Muscle of leg (tissue), 11 donors: ENCODE measurements around the gene FADS6. TPM values are rescaled to one million over a fixed set of nuclear protein-coding genes. Genes with fewer than 3 reads are reported as not detected.
"Not testable (repeated sequence)": the region's sequence is repeated elsewhere in the genome, so short reads cannot be mapped to it uniquely, and the experiment has no call there.

ENCODE experiments used
- DNase-seq: peaks from one replicate; pipeline ENCODE4 v3.0.0; 2013
- H3K27ac ChIP-seq: one replicate; pipeline ENCODE4 v1.5.1; 2013; ENCODE audit warnings: mild to moderate bottlenecking, low read length, control low read depth
- H3K27me3 ChIP-seq: one replicate; pipeline ENCODE4 v1.6.1; 2013; ENCODE audit warnings: low read length; ENCODE audit not compliant: control insufficient read depth, insufficient read depth
- H3K36me3 ChIP-seq: one replicate; pipeline ENCODE4 v1.6.1; 2013; ENCODE audit warnings: low read length; ENCODE audit not compliant: control insufficient read depth, insufficient read depth
- H3K4me1 ChIP-seq: one replicate; pipeline ENCODE4 v1.6.1; 2013; ENCODE audit warnings: low read length; ENCODE audit not compliant: control insufficient read depth, insufficient read depth
- H3K4me3 ChIP-seq: one replicate; pipeline ENCODE4 v1.5.1; 2013; ENCODE audit warnings: low read length, control low read depth
- H3K9me3 ChIP-seq: replicated peaks from 2 replicates; pipeline ENCODE4 v1.6.1; 2013; ENCODE audit warnings: low read depth, low read length; ENCODE audit not compliant: control insufficient read depth
- WGBS: methylation state at CpG from one replicate; pipeline ENCODE4 v1.1.5; 2013; ENCODE audit warnings: missing lambda C conversion rate; ENCODE audit not compliant: insufficient coverage; 5-methylcytosine and 5-hydroxymethylcytosine counted together
- polyA plus RNA-seq, 8 donors: library from polyadenylated mRNA; unstranded; fragments of 120-200 nt; gene quantifications; one replicate each; pipeline versions ENCODE4 v1.2.1 to v1.2.3, GENCODE V29; 2013; ENCODE audit warnings: inconsistent platforms in 1 of 8, low replicate concordance in 1 of 8; ENCODE audit not compliant: insufficient read length in 8 of 8, insufficient read depth in 1 of 8
- total RNA-seq: library from RNA; stranded (reverse); fragments of 120-200 nt; gene quantifications from one replicate; pipeline ENCODE4 v1.2.4, GENCODE V29; 2013

FADS6 gene
- total and polyA plus RNA-seq, 9 donors, result 0.07 to 0.56 (median 0.09) TPM; not detected in 4

DNA sequence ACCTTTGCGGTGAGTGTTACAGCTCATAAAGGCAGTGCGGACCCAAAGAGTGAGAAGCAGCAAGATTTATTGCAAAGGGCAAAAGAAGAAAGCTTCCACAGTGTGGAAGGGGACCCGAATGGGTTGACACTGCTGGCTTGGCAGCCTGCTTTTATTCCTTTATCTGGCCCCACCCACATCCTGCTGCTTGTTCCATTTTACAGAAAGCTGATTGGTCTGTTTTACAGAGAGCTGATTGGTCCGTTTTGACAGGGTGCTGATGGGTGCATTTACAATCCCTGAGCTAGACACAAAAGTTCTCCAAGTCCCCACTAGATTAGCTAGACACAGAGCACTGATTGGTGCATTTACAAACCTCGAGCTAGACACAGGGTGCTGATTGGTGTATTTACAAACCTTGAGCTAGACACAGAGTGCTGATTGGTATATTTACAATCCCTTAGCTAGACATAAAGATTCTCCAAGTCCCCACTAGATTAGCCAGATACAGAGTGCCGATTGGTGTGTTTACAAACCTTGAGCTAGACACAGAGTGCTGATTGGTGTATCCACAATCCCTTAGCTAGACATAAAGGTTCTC is 12.9 kb upstream of the FADS6 start:
- not testable (repeated sequence) for H3K27ac ChIP-seq, H3K4me1 ChIP-seq, H3K36me3 ChIP-seq, H3K9me3 ChIP-seq, H3K4me3 ChIP-seq, DNase-seq
- 61% methylated on average over 3 of the region's 6 CpGs for WGBS
- peaks cover 22% of the 10 kb centered on the region for H3K27me3 ChIP-seq

DNA sequence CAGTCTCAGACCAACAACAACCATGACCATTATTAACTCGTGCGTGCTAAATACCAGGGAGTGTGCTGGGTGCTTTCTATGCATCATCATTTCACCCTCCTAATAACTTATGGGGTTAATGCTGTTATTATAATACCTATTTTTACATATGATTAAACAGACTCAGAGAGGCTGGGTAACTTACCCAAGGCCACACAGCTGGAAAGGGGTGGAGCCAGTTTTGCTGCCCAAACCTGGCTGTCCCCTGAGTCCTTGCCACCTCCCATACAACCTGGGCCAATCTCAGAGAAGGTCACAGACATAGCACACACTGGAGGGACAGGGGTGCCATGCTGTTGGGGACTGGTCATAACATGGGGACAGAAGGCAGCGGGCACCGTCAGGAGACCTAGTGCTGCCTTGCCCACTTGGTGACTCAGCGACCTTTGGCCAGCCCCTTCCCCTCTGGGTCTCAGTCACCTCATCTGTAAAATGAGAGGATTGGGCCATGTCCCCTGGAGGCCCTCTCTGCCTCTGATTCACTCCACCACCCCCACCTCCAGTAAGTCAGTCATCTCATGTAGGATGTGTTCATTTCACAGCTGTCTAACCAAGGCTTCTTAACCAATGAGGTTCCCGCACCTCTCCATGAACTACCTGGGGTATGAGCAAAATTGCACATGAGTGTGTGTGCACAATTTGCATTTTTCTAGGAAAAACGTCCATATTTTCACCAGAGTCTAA is 11.4 kb upstream of the FADS6 start:
- peaks cover 30% of the 10 kb centered on the region for H3K27me3 ChIP-seq
- no peaks in the 10 kb centered on the region for H3K9me3 ChIP-seq
- WGBS, result 67% methylated on average over 2 of the region's 7 CpGs
- no peak overlapping the region for H3K27ac ChIP-seq
- no peaks in the 10 kb centered on the region for H3K36me3 ChIP-seq
- no peak overlapping the region for H3K4me3 ChIP-seq
- DNase-seq, result no peak
- no peaks in the 10 kb centered on the region for H3K4me1 ChIP-seq

DNA sequence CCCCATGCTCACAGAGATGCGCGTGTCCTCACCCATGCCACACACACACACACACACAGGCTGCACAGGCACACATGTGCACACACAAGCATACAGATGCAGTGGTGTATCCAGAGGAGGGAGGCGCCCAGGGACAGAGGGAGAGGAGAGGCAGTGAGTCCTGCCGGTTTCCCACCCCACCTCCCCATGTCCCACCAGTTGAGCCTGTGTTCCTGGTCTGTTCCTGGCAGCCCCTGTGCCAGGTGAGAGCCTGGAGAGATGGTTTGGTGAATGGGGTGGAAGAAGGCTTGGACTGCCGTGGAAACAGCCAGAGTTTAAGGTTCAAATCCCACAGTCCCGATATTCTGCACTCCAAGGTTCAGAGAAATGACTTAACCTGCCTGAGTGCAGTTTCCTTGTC is 10.2 kb upstream of the FADS6 start:
- peaks cover 37% of the 10 kb centered on the region for H3K27me3 ChIP-seq
- no peak overlapping the region for H3K4me3 ChIP-seq
- H3K27ac ChIP-seq, result no peak overlapping the region
- no peak for DNase-seq
- 76% methylated on average over 2 of the region's 6 CpGs for WGBS
- H3K9me3 ChIP-seq, result no peaks in the 10 kb centered on the region
- no peaks in the 10 kb centered on the region for H3K4me1 ChIP-seq
- H3K36me3 ChIP-seq, result no peaks in the 10 kb centered on the region

DNA sequence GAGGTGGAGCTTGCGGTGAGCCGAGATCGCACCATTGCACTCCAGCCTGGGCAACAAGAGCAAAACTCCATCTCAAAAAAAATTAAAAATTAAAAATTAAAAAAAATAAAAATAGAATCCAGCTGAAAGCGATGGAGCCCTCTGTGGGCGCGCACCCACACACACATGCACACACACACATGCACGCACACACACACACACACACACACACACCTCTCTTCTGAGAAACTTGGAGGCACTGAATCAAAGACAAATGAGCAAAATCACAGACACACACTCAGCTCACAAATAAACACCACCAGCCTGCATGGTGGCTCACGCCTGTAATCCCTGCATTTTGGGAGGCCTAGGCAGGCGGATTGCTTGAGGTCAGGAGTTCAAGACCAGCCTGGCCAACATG is 9.6 kb upstream of the FADS6 start:
- Histone ChIP-seq H3K4me1 (no peaks in the 10 kb centered on the region), H3K27ac (no peak overlapping the region), H3K36me3 (no peaks in the 10 kb centered on the region), H3K4me3 (no peak overlapping the region), H3K27me3 (peaks cover 40% of the 10 kb centered on the region), H3K9me3 (no peaks in the 10 kb centered on the region)
- 91% methylated on average over 4 of the region's 9 CpGs for WGBS
- no peak for DNase-seq

DNA sequence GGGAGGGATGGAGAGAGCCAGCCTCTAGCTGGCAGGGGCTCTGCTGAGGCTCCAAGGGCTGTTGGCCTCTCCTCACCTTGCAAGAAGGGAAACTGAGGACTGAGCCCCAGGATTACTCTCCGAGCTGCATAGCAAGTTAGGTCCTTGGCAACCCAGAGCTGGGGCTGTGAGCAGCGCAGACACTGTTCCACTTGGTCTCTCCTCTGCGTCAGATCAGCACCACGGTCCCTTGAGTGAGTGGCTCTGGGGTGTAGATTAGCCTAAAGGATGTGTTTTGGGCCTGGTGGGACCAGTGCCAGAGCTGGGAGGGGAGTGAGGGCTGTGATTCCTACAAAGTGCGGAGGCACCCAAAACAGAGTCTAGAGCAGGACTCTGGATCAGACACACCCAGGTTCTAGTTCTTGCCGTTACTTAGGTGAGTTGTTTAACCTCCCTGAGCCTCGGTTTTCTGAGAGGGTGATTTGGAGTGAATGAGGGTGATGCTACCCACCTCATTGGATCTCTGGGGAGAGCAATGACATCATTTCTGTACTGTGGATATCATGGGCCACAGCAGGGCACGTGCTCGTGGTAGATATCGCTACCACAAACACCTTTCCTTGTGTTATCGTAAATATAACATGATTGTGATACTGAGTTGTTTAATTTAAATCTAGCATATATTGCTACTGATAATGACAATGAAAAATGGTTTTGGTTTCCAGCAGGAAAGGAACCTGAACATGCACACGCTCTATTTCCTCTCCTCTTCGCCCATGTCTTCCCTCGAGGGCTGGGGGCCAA is 8.1 kb upstream of the FADS6 start:
- no peak overlapping the region for H3K27ac ChIP-seq
- no peak overlapping the region for H3K4me3 ChIP-seq
- no peaks in the 10 kb centered on the region for H3K36me3 ChIP-seq
- H3K27me3 ChIP-seq, result peaks cover 44% of the 10 kb centered on the region
- DNase-seq, result no peak
- 67% methylated on average over 8 of the region's 14 CpGs for WGBS
- no peaks in the 10 kb centered on the region for H3K4me1 ChIP-seq
- no peaks in the 10 kb centered on the region for H3K9me3 ChIP-seq

DNA sequence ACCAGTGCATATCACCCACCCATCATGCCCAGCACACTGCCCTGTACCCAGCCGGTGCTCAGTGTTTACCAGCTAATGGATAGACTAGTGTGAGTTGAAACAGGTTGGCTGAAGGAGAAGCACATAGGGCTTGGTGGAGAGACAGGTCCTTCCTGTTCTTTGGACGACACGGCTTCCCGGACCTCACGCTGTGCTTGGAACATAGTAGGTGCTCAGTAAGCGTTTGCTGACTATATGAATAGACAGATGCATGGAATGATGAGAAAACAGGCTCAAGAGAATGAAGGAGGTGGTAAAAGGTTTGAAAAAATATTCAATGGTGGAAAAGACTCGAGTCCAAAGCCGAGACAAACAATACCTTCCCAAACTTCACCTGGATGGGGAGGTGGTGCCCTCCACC is 6.8 kb upstream of the FADS6 start:
- no peak overlapping the region for H3K4me3 ChIP-seq
- H3K4me1 ChIP-seq, result no peaks in the 10 kb centered on the region
- 84% methylated on average over 5 of the region's 8 CpGs for whole genome bisulfite sequencing
- H3K27me3 ChIP-seq, result peaks cover 57% of the 10 kb centered on the region
- H3K36me3 ChIP-seq, result no peaks in the 10 kb centered on the region
- H3K27ac ChIP-seq, result no peak overlapping the region
- no peak for DNase-seq
- H3K9me3 ChIP-seq, result no peaks in the 10 kb centered on the region

DNA sequence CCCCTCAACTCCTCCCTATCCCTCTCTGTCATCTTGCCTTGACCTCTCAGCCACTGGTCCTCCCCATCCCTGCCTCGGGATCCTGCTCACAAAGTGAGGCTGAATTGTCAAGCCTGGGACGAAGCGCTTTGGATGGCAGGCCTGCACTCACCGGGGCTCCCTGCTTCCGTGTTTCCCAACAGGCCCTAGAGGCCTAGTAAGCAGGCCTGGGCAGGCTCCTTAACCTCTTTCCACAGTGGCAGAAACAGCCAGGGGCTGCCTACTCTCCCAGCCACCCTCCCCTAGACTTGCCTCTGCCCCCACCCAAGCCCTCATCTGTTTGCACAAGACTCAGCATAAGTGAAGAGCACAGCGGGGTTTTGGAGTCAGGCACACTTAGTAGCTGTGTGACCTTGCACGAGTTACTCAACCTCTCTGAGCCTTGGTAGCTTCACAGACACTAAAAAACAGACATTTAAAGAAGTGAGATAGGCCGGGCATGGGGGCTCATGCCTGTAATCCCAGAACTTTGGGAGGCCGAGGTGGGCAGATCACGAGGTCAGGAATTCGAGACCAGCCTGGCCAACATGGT is 5.0 kb upstream of the FADS6 start:
- Histone ChIP-seq H3K27ac (no peak overlapping the region), H3K4me3 (no peak overlapping the region), H3K27me3 (peaks cover 63% of the 10 kb centered on the region), H3K9me3 (no peaks in the 10 kb centered on the region), H3K4me1 (no peaks in the 10 kb centered on the region), H3K36me3 (no peaks in the 10 kb centered on the region)
- WGBS, result 81% methylated on average over 6 of the region's 11 CpGs
- DNase-seq, result no peak

DNA sequence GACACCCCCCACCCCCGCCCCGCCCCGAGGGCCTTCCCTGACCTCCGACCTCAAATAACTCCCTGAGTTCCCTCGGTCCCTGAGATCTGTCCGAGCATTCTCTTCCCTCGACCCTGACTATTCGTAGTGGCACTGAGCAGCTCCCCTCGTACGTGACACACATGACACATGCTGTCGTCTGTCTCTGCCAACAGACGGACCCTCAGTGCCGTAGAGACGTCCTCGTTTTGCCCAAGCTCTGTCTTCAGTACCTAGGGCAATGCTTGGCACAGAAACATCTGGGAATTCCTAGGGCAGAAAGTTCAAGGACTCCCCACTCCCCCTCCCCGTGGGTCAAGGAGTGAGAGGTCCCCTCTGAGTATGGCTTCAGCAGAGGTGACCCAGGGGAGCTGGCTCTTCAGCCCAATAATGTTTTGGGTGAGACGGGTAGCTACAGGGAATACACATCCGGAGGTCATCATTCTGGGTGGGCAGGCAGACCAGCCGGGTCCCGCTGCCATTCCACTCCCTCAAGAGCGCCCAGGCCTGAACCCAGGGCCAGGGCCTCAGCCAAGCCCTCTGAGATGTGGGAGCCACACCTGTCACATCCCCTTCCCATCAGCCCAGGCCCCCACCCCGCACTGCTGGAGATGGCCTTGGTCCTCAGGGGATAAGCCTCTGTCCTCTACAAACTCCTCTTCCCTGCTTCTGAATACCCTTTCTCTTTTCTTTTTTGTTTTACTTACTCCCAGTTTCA is 671 bp upstream of the FADS6 start:
- peaks cover 74% of the 10 kb centered on the region for H3K27me3 ChIP-seq
- no peaks in the 10 kb centered on the region for H3K9me3 ChIP-seq
- DNase-seq, result no peak
- H3K4me3 ChIP-seq, result no peak overlapping the region
- WGBS, result 21% methylated on average over 19 of the region's 22 CpGs
- no peaks in the 10 kb centered on the region for H3K36me3 ChIP-seq
- no peak overlapping the region for H3K27ac ChIP-seq
- no peaks in the 10 kb centered on the region for H3K4me1 ChIP-seq

DNA sequence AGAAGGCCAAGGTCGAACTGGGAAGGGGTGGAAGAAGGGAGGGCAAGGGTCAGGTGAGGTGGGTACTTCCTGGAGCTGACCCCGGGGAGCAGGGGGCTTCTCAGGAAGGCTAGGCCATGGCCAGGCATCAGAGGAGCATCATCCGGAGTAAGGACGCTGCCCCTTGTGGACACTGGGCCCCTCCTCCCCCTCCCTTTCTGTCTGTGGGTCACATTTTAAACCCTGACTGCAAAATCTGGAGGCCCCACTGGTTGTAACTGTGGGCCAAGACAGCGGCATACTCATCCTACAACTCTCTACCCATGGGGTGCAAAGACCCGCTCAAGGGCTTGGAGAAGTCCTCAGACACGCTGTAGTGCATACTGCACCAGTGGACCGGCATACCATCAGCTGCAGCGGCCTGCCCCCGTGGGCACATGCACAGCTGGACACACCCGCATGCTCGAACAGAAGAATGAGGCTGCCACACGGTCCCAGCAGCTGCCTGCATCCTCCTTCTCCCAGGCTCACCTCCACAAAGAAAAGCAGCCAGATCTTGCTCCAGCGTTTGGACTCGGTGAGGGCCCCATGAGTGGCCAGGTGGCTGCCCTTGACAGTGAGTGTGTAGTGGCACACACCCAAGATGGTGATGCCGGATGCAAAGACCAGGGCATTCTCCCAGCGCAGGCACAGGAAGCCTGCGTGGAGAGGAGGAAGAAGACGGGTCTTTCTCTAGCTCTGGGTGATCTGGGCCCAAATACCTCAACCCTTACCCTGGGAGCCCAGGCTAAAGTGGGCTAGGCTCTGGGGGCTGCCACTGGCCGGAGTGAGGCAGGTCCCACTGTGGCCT is 1.2 kb downstream of the FADS6 start:
- H3K4me3 ChIP-seq, result no peak overlapping the region
- H3K36me3 ChIP-seq, result no peaks in the 10 kb centered on the region
- no peak overlapping the region for H3K27ac ChIP-seq
- no peak for DNase-seq
- H3K27me3 ChIP-seq, result peaks cover 75% of the 10 kb centered on the region
- no peaks in the 10 kb centered on the region for H3K9me3 ChIP-seq
- WGBS, result 59% methylated on average over 15 of the region's 20 CpGs
- H3K4me1 ChIP-seq, result no peaks in the 10 kb centered on the region
